OCI-LY1 (cell line): ENCODE measurements around the gene FUT8.

Experiments used
- H2AFZ ChIP-seq: fragments of 200-600 bp; sonication (generic), shearing (Covaris generic); 2 replicates; pipeline ENCODE4 v1.6.0; 2014; ENCODE audit warnings: antibody characterized with exemption, mild to moderate bottlenecking, low read length
- H3F3A ChIP-seq: fragments of 200-600 bp; sonication (generic), shearing (Covaris generic); 2 replicates; pipeline ENCODE4 v1.6.0; 2014; ENCODE audit warnings: mild to moderate bottlenecking, antibody characterized with exemption, low read length, moderate library complexity; ENCODE audit not compliant: insufficient read depth
- H3K27ac ChIP-seq: fragments of 200-600 bp; sonication (generic); 2 replicates; pipeline ENCODE4 v1.5.1; 2014; ENCODE audit warnings: low read length, mixed run types, mild to moderate bottlenecking, low read depth; ENCODE audit not compliant: poor library complexity, severe bottlenecking
- H3K27me3 ChIP-seq: fragments of 200-600 bp; sonication (generic); 2 replicates; pipeline ENCODE4 v1.6.0; 2014; ENCODE audit warnings: antibody characterized with exemption, mild to moderate bottlenecking, low read length, moderate library complexity; ENCODE audit not compliant: insufficient read depth
- H3K36me3 ChIP-seq: fragments of 200-600 bp; sonication (generic); 2 replicates; pipeline ENCODE4 v1.6.1; 2014; ENCODE audit warnings: mild to moderate bottlenecking, antibody characterized with exemption, low read length, moderate library complexity, mixed read lengths; ENCODE audit not compliant: insufficient read depth
- H3K4me1 ChIP-seq: fragments of 200-600 bp; sonication (generic); 2 replicates; pipeline ENCODE4 v1.5.1; 2014; ENCODE audit warnings: mild to moderate bottlenecking, low read length, moderate library complexity; ENCODE audit not compliant: insufficient read depth, severe bottlenecking
- H3K4me2 ChIP-seq: fragments of 200-600 bp; sonication (generic), shearing (Covaris generic); 2 replicates; pipeline ENCODE4 v1.6.1; 2014; ENCODE audit warnings: low read length
- H3K4me3 ChIP-seq: fragments of 200-600 bp; sonication (generic); 2 replicates; pipeline ENCODE4 v1.5.1; 2014; ENCODE audit warnings: low read length, low read depth, mild to moderate bottlenecking, mixed read lengths; ENCODE audit not compliant: poor library complexity, severe bottlenecking
- H3K79me2 ChIP-seq: fragments of 200-600 bp; shearing (Covaris generic); 2 replicates; pipeline ENCODE4 v1.6.1; 2016; ENCODE audit warnings: mixed run types, low read length, mixed read lengths; ENCODE audit not compliant: insufficient read depth
- H3K9ac ChIP-seq: fragments of 200-600 bp; sonication (generic), shearing (Covaris generic); 2 replicates; pipeline ENCODE4 v1.6.1; 2014; ENCODE audit warnings: mild to moderate bottlenecking, low read length, mixed read lengths
- H3K9me2 ChIP-seq: fragments of 200-600 bp; sonication (generic), shearing (Covaris generic); 2 replicates; pipeline ENCODE4 v1.6.1; 2014; ENCODE audit warnings: low read depth, mild to moderate bottlenecking, low read length, mixed read lengths
- H3K9me3 ChIP-seq: fragments of 200-600 bp; shearing (Covaris generic); 2 replicates; pipeline ENCODE4 v1.6.1; 2014; ENCODE audit warnings: low read length, mixed read lengths
- H4K20me1 ChIP-seq: fragments of 200-600 bp; sonication (generic), shearing (Covaris generic); 2 replicates; pipeline ENCODE4 v1.6.0; 2016; ENCODE audit warnings: mild to moderate bottlenecking, low read length; ENCODE audit not compliant: insufficient read depth
- EZH2 ChIP-seq: fragments of 200-600 bp; sonication (generic), shearing (Covaris generic); IDR thresholded peaks from 2 replicates; pipeline ENCODE4 v1.8.0; 2017; ENCODE audit warnings: borderline replicate concordance, mixed run types, mild to moderate bottlenecking, antibody characterized with exemption, low read length, moderate library complexity, mixed read lengths
- TF ChIP-seq, protein P1 (sequence below): fragments of 200-600 bp; sonication (generic), shearing (Covaris generic); IDR thresholded peaks from 2 replicates; pipeline ENCODE4 v1.5.1; 2017; ENCODE audit warnings: mild to moderate bottlenecking, antibody characterized with exemption, low read length, moderate library complexity, mixed read lengths

The FUT8 gene

DNA sequence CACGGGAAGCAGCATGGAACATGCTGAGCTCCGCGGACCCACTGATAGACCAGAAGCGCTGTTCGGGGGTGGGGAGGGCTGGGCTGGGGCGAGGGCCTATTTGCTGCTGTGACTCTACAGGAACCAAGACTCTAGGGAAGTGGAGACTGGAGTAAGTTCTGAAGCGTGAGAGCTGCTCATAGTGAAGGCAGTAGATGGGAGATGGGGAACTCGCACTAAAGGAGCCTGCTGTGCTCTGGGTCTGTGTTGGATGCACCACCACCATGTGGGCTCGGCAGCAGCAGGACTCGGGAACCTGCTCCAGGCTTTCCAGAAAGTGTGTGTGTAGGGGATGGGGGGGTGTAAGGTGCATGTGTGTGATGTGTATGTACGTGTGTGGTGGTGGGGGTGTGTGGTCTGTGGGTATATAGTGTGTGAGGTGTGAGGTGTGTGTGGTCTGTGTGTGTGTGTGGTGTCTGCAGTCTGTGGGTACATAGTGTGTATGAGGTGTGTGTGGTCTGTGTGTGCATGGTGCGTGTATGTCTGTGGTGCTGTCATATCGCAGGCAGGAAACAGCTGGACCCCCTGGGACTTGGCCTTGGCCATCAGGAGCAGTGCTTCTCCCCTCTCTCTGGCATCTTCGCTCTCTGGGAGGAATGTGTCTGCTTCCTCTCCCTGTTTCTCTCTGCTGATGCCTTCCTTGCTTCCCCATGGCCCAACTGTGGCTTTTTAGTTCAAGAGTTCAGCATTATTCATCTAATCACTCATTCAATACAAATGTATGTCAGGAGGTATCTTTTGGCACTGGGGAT, 378.9 kb downstream of the FUT8 start:
- H3K4me3 ChIP-seq, result no peak overlapping the region
- no peak overlapping the region for H3K9ac ChIP-seq
- TF ChIP-seq, protein P1, sequence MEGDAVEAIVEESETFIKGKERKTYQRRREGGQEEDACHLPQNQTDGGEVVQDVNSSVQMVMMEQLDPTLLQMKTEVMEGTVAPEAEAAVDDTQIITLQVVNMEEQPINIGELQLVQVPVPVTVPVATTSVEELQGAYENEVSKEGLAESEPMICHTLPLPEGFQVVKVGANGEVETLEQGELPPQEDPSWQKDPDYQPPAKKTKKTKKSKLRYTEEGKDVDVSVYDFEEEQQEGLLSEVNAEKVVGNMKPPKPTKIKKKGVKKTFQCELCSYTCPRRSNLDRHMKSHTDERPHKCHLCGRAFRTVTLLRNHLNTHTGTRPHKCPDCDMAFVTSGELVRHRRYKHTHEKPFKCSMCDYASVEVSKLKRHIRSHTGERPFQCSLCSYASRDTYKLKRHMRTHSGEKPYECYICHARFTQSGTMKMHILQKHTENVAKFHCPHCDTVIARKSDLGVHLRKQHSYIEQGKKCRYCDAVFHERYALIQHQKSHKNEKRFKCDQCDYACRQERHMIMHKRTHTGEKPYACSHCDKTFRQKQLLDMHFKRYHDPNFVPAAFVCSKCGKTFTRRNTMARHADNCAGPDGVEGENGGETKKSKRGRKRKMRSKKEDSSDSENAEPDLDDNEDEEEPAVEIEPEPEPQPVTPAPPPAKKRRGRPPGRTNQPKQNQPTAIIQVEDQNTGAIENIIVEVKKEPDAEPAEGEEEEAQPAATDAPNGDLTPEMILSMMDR, result no peak
- no peak for TF ChIP-seq EZH2
- H2AFZ ChIP-seq, result no peak overlapping the region
- H3K36me3 ChIP-seq, result no peaks in the 10 kb centered on the region
- H4K20me1 ChIP-seq, result no peaks in the 10 kb centered on the region
- no peaks in the 10 kb centered on the region for H3K9me3 ChIP-seq
- no peak overlapping the region for H3K4me2 ChIP-seq
- H3K9me2 ChIP-seq, result no peaks in the 10 kb centered on the region
- H3K27me3 ChIP-seq, result peaks cover 4% of the 10 kb centered on the region; the same call in 1 of the 2 replicates
- H3K79me2 ChIP-seq, result no peaks in the 10 kb centered on the region
- no peak overlapping the region for H3K27ac ChIP-seq
- no peaks in the 10 kb centered on the region for H3K4me1 ChIP-seq
- no peaks in the 10 kb centered on the region for H3F3A ChIP-seq

DNA sequence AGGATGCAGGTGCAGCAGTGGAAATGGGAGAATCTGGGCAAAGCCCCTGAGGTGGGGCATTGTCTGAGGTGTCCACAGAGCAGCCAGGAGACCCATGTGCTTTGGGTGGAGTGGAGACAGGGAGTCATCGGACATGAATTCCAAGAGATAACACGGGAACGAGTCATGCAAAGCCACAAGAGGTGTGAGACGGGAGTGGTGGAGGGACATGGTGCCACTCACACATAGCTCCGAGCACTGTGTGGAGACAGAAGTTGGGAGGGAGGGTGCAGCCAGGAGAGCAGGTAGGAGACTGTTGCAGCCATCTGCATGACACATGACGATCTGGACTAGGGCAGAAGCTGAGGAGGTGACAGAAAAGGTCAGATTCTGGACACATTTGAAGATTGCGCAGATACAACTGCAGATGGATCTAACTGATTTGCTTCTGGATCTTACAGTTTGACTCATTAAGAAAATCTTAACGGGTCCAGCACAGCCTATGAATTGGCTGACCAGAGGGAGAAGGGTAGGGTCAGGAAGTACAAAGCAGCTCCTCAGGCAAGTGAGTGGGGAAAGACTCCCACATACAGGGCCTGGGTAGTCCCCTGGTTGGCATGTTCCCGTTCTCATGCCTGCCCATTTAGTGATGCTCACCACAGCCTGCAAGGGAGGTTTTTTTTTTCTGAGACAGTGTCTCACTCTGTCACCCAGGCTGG, 379.8 kb downstream of the FUT8 start:
- H4K20me1 ChIP-seq, result no peaks in the 10 kb centered on the region
- no peaks in the 10 kb centered on the region for H3K9me2 ChIP-seq
- TF ChIP-seq, protein P1, result no peak
- no peak for TF ChIP-seq EZH2
- no peak overlapping the region for H3K4me3 ChIP-seq
- H3F3A ChIP-seq, result no peaks in the 10 kb centered on the region
- no peaks in the 10 kb centered on the region for H3K4me1 ChIP-seq
- no peaks in the 10 kb centered on the region for H3K9me3 ChIP-seq
- no peaks in the 10 kb centered on the region for H3K79me2 ChIP-seq
- no peak overlapping the region for H2AFZ ChIP-seq
- no peak overlapping the region for H3K9ac ChIP-seq
- H3K4me2 ChIP-seq, result no peak overlapping the region
- peaks cover 1% of the 10 kb centered on the region; the same call in 1 of the 2 replicates for H3K27me3 ChIP-seq
- H3K27ac ChIP-seq, result no peak overlapping the region
- H3K36me3 ChIP-seq, result no peaks in the 10 kb centered on the region
